K562 (cell line): ENCODE data around the gene TCF7. TPM values are rescaled to one million over a fixed set of nuclear protein-coding genes. Genes with fewer than 3 reads are reported as not detected.
A peak's percentile ranks its signal among the peaks of the same experiment; 100 is the strongest.

Experiments used
- ATAC-seq: fragments of 200-7000 bp; cut with Tn5 transposase; 3 replicates; pipeline ENCODE4 v1.9.1; 2020; ENCODE audit warnings: moderate library complexity
- BruUV-seq: library from RNA; stranded (reverse); fragments of 400-500 nt; replicated peaks from 2 replicates; lab custom pipeline; 2021; lab: Mats Ljungman, UMichigan
- CTCF ChIA-PET: fragments of 300-600 bp; formaldehyde crosslinking; extraction: SDS; loops from one replicate; lab custom pipeline; 2021; ENCODE audit warnings: low intra/inter-chr PET ratio; lab: Yijun Ruan, JAX
- POLR2A ChIA-PET: fragments of 300-600, 350-650 bp; sonication (Branson Sonifier 250); formaldehyde crosslinking; extraction: SDS; loops from one replicate; lab custom pipeline; 2021; ENCODE audit warnings: antibody characterized with exemption, inconsistent platforms; lab: Yijun Ruan, JAX
- DNase-seq, 4 experiments: peaks; one replicate each; pipeline versions ENCODE4 v3.0.0 to v3.0.0-alpha.2; 2011 to 2018; ENCODE audit warnings: low spot score in 3 of 4, mixed read lengths in 3 of 4; ENCODE audit errors: extremely low read depth in 1 of 4
- FAIRE-seq: peaks from 2 replicates; lab custom pipeline; 2011; peaks lifted over from hg19 to GRCh38; lab: Jason Lieb, UNC
- H2AFZ ChIP-seq: 2 replicates; pipeline ENCODE4 v1.6.0; 2011; ENCODE audit warnings: low read depth, low read length, control low read depth, inconsistent platforms
- H3K27ac ChIP-seq: fragments of 200-600 bp; 3 replicates; pipeline ENCODE4 v1.8.0; 2011; ENCODE audit warnings: low read depth, mild to moderate bottlenecking, control low read depth, inconsistent platforms, low read length, moderate library complexity, mixed read lengths; ENCODE audit errors: extremely low read depth
- H3K27me3 ChIP-seq, 2 experiments: fragments of 300-600 bp in 1 of 2; 2 replicates in 1 of 2; 3 replicates in 1 of 2; pipeline versions ENCODE4 v1.6.0 to v1.8.0; 2011; ENCODE audit warnings: inconsistent platforms in 2 of 2, low read length in 2 of 2, mild to moderate bottlenecking in 1 of 2, mixed read lengths in 1 of 2, moderate library complexity in 1 of 2; ENCODE audit not compliant: control insufficient read depth in 2 of 2, insufficient read depth in 2 of 2
- H3K36me3 ChIP-seq: fragments of 300-600 bp; 3 replicates; pipeline ENCODE4 v1.8.0; 2011; ENCODE audit warnings: mild to moderate bottlenecking, low read length, inconsistent platforms; ENCODE audit not compliant: control insufficient read depth, insufficient read depth
- H3K4me1 ChIP-seq, 2 experiments: fragments of 200-600 bp in 1 of 2; replicated peaks in 1 of 2; 2 replicates in 1 of 2; 3 replicates in 1 of 2; pipeline versions ENCODE4 v1.5.1 to v1.8.0; 2011; ENCODE audit warnings: inconsistent platforms in 2 of 2, low read length in 2 of 2, mild to moderate bottlenecking in 1 of 2, mixed read lengths in 1 of 2, moderate library complexity in 1 of 2; ENCODE audit not compliant: control insufficient read depth in 2 of 2, insufficient read depth in 2 of 2
- H3K4me2 ChIP-seq: 2 replicates; pipeline ENCODE4 v1.6.1; 2011; ENCODE audit warnings: low read length, control low read depth, inconsistent platforms, mixed read lengths; ENCODE audit not compliant: insufficient read depth
- H3K4me3 ChIP-seq: fragments of 200-600 bp; sonication (generic), shearing (Covaris generic); 2 replicates; pipeline ENCODE4 v1.5.1; 2016; ENCODE audit warnings: control low read depth, inconsistent platforms
- H3K79me2 ChIP-seq: fragments of 200-600 bp; 3 replicates; pipeline ENCODE4 v1.8.0; 2011; ENCODE audit warnings: low read length, inconsistent platforms; ENCODE audit not compliant: control insufficient read depth, insufficient read depth
- H3K9ac ChIP-seq, 2 experiments: 2 replicates each; pipeline versions ENCODE4 v1.6.0 to v1.6.1; 2011; ENCODE audit warnings: low read depth in 2 of 2, low read length in 2 of 2, control low read depth in 1 of 2, inconsistent platforms in 1 of 2, mild to moderate bottlenecking in 1 of 2, mixed read lengths in 1 of 2; ENCODE audit not compliant: insufficient read depth in 1 of 2
- H3K9me1 ChIP-seq: one replicate; pipeline ENCODE4 v1.6.0; 2011; ENCODE audit warnings: inconsistent platforms, mild to moderate bottlenecking, low read length, moderate library complexity; ENCODE audit not compliant: control insufficient read depth, insufficient read depth
- H3K9me3 ChIP-seq: replicated peaks from 2 replicates; pipeline ENCODE4 v1.5.1; 2011; ENCODE audit warnings: low read depth, low read length, inconsistent platforms; ENCODE audit not compliant: control insufficient read depth, insufficient read depth
- H4K20me1 ChIP-seq: replicated peaks from 2 replicates; pipeline ENCODE4 v1.6.1; 2011; ENCODE audit warnings: low read length, inconsistent platforms, mixed read lengths; ENCODE audit not compliant: control insufficient read depth, insufficient read depth
- CTCF ChIP-seq, 3 experiments: IDR thresholded peaks in 2 of 3; conservative IDR thresholded peaks in 1 of 3; 2 replicates each; pipeline ENCODE4 v1.5.1; 2011 to 2012; ENCODE audit warnings: low read length in 3 of 3, mild to moderate bottlenecking in 3 of 3, control low read depth in 2 of 3, improper control_type of control experiment in 1 of 3, inconsistent platforms in 1 of 3, low read depth in 1 of 3, mixed read lengths in 1 of 3, moderate library complexity in 1 of 3; ENCODE audit not compliant: insufficient read depth in 2 of 3
- RAD21 ChIP-seq, 2 experiments: fragments of 250-450 bp in 1 of 2; fragments of 450-650 bp in 1 of 2; sonication (Bioruptor Pico) in 1 of 2; formaldehyde crosslinking in 1 of 2; IDR thresholded peaks in 1 of 2; conservative IDR thresholded peaks in 1 of 2; 2 replicates each; pipeline versions ENCODE4 v1.4.0 to v1.8.0; 2020 to 2022; ENCODE audit warnings: mild to moderate bottlenecking in 2 of 2, moderate library complexity in 1 of 2
- WGBS: fragments of 100-300 bp; shearing (Covaris generic); methylation state at CpG from one replicate; pipeline ENCODE4 v1.1.6; 2016; ENCODE audit warnings: low coverage, mixed read lengths; ENCODE audit not compliant: insufficient coverage; ENCODE audit errors: missing lambda C conversion rate; 5-methylcytosine and 5-hydroxymethylcytosine counted together
- in situ Hi-C: fragments of 300-500 bp; cut with MboI; formaldehyde crosslinking; loops from 4 replicates; pipeline ENCODE4 v1.15.0; 2018; ENCODE audit warnings: inconsistent platforms, mixed read lengths
- intact Hi-C: fragments of 100-400 bp; cut with micrococcal nuclease; formaldehyde crosslinking; loops from 2 replicates; pipeline ENCODE4 v1.14.2; 2022
- polyA plus RNA-seq, 8 experiments: library from polyadenylated mRNA; depleted of rRNA in 4 of 8; stranded (reverse) in 5 of 8; unstranded in 3 of 8; fragments of >200 nt; fragmentation: Nextera tagmentation in 2 of 8; fragmentation: Illumina TruSeq in 1 of 8; extraction: Ambion mirVana in 2 of 8; extraction: Trizol in 1 of 8; gene quantifications; 2 replicates each; pipeline versions ENCODE4 v1.2.1 to v1.2.3, GENCODE V29; 2011 to 2014; ENCODE audit warnings: inconsistent platforms in 1 of 8, missing spikeins in 1 of 8
- total RNA-seq, 7 experiments: library from RNA; depleted of rRNA in 6 of 7; stranded (reverse); fragments of >200 nt in 6 of 7; fragmentation: Illumina TruSeq in 2 of 7; extraction: Trizol in 2 of 7; gene quantifications; 2 replicates each; pipeline versions ENCODE4 v1.2.1 to v1.2.3, GENCODE V29; 2011 to 2021; ENCODE audit warnings: low replicate concordance in 1 of 7
- TF ChIP-seq, protein P1 (sequence below): fragments of 450-650 bp; formaldehyde crosslinking; IDR thresholded peaks from 2 replicates; pipeline ENCODE4 v1.4.0; 2022; ENCODE audit warnings: missing genetic modification characterization

TCF7 gene
- total and polyA plus RNA-seq, 9 of the 15 experiments (the other 6 are each of a cell fraction or from before 2014, with no cell fraction given): 1.6 to 14.9 (median 4.2) TPM

DNA sequence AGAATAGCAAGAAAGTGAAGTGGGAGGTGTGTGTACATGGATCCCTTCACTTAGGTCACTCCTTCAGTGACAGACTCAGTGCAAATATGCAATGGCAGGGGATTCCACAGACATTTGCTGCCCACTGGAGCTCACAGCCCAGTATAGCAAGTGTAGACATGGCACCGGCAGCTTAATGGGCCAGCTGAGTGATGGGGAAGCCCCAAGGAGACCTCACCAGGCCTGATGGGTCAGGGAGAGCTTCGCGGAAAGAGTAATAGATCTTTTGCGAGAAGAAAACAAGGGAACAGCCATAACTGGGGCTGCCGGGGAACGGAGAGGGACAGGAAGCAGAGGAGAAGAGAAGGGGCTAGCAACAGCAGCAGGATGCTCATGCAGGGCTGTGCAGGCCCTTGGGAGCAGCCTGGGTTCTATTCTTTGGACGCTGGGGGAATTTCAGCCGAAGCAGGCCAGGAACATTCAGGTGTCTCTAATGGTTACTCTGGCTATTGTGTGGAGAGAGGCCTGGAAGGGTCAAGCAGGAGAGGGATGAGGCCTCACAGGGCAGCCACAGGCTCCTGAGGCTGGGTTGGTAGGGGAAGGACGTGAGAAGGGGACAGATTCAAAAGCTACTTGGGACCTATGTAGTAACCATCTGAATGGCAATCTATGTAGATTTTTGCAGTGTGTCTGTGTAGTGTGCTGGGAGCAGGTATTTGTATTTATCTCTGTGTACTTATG lies 27.0 kb downstream of the TCF7 start:
- in situ Hi-C loops (no loop called here), intact Hi-C loops (no loop called here)
- H2AFZ ChIP-seq: no peak overlapping the region
- peaks cover 5% of the 10 kb centered on the region for H3K9me1 ChIP-seq
- H3K4me2 ChIP-seq: peak overlapping the region; percentile 16; the same call in 1 of the 2 replicates
- BruUV-seq: no TSS peak
- ChIA-PET POLR2A (interaction anchor here (0.7 to 2.6 kb wide), 9 partner anchors 9 to 496 kb away, joined by 3 to 11 read pairs (median 3); no protein-coding TSS in a partner anchor), CTCF (interaction anchor here (1.3 to 2.9 kb wide), 2 partner anchors 39 to 102 kb away, joined by 3 to 39 read pairs; no protein-coding TSS in a partner anchor)
- H3K79me2 ChIP-seq: peaks cover 31% of the 10 kb centered on the region
- TF ChIP-seq, protein P1, sequence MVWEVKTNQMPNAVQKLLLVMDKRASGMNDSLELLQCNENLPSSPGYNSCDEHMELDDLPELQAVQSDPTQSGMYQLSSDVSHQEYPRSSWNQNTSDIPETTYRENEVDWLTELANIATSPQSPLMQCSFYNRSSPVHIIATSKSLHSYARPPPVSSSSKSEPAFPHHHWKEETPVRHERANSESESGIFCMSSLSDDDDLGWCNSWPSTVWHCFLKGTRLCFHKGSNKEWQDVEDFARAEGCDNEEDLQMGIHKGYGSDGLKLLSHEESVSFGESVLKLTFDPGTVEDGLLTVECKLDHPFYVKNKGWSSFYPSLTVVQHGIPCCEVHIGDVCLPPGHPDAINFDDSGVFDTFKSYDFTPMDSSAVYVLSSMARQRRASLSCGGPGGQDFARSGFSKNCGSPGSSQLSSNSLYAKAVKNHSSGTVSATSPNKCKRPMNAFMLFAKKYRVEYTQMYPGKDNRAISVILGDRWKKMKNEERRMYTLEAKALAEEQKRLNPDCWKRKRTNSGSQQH: no peak
- peak in 1 of 3 experiments; percentile 25; a peak in 1 of 6 replicates for TF ChIP-seq CTCF (IDR thresholded peaks at IDR 0.05 in 2 of 3, conservative IDR thresholded peaks at IDR 0.05 in 1 of 3; ENCODE audit: insufficient read depth in 2 of 3, low read depth in 1 of 3, low read length in 3 of 3)
- TF ChIP-seq RAD21 (CRISPR knock-in tag; conservative IDR thresholded peaks at IDR 0.05 in 1 of 2, IDR thresholded peaks at IDR 0.05 in 1 of 2): peak in 1 of 2 experiments; percentile 14; a peak in 1 of 4 replicates
- FAIRE-seq (no peak), DNase-seq (no peak), ATAC-seq (peak; percentile 3)
- H3K9ac ChIP-seq: peak overlapping the region in 1 of 2 experiments; percentile 70; a peak in 1 of 4 replicates
- H3K27me3 ChIP-seq: no peaks in the 10 kb centered on the region
- no peak overlapping the region for H3K4me3 ChIP-seq
- no peak overlapping the region; the same call in 2 of the 3 replicates for H3K27ac ChIP-seq
- H3K9me3 ChIP-seq: no peaks in the 10 kb centered on the region
- 91% methylated on average over 9 of the region's 9 CpGs for WGBS
- H3K36me3 ChIP-seq: peaks cover 79% of the 10 kb centered on the region; the same call in 2 of the 3 replicates
- H4K20me1 ChIP-seq: peaks cover 37% of the 10 kb centered on the region
- peaks cover 10 to 37% of the 10 kb centered on the region in 2 experiments; a peak in 4 of 5 replicates for H3K4me1 ChIP-seq
